GM19193 (cell line): ENCODE data around the gene SCN4B.

Experiments used
- POLR2A ChIP-seq: IDR thresholded peaks from 4 replicates; pipeline ENCODE4 v1.6.1; 2011; ENCODE audit not compliant: insufficient read depth, insufficient read length; ENCODE audit errors: extremely low read depth

SCN4B gene

DNA sequence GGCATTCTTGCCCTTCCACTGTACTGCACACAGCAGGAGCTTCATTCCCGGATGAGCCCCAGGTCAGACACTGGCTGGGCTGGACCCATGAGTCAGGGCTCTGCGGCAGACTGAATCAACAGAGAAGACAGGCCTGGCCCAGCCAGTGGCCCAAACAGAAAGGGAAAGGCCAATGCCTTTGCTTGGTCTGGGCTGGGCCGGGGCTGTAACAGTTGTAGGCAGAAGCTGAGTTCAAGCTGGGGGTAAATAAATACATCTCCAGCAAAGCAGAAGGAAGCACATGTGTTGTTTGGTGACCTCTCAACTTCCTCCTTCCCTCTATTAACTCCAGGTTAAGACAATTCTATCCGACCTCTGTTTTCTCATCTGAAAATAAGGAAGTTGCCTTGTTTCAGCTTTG lies 64.1 kb downstream of the SCN4B start:
- TF ChIP-seq POLR2A, result no peak

- TF ChIP-seq POLR2A, result no peak
Observed at GRCh38 chr11:118087931-118088330, 64.7 kb downstream of the SCN4B start.

GRCh38 chr11:118086913-118087768 lies 65.5 kb downstream of the SCN4B start, which contains the start of gene SMIM35:
TSS of gene SMIM35 (minus strand) at chr11:118086963. CDS start at chr11:118086757, 206 bp downstream.
- TF ChIP-seq POLR2A, result no peak

- TF ChIP-seq POLR2A, result no peak
Observed at GRCh38 chr11:118084656-118085055, 68.0 kb downstream of the SCN4B start.

DNA sequence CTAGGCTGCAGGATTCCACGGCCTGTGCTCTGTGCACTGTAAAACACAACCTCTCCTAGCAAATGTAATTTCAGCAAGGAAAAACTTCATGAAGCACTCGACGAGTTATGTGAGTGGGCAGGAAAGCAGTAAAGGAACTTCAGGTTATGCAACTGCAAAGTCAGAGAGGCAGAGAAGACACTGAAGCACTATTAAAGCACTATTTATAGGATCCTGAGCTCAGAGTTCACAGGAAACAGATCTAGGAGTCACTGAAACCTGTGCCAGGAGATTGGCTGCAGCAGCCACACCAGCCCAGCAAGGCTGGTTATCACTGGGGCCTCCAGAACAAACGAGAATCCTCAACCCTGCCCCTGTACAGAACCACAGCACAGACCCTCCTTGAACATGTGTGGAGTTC lies 68.4 kb downstream of the SCN4B start:
- no peak for TF ChIP-seq POLR2A
